CD14-positive monocyte (primary cell): ENCODE data around the gene ENTHD1. TPM values are rescaled to one million over a fixed set of nuclear protein-coding genes. Genes with fewer than 3 reads are reported as not detected.

Experiments
- DNase-seq, 3 donors: peaks; one replicate each; pipeline ENCODE4 v3.0.0-alpha.2; 2011 to 2022
- H2AFZ ChIP-seq: 2 replicates; pipeline ENCODE4 v1.6.0; 2012; ENCODE audit warnings: mild to moderate bottlenecking, low read depth, low read length, inconsistent platforms; ENCODE audit not compliant: insufficient read depth, poor library complexity, severe bottlenecking
- H3K27ac ChIP-seq, 2 donors: 1 replicate in 1 of 2; 2 replicates in 1 of 2; pipeline ENCODE4 v1.5.1; 2012 to 2013; ENCODE audit warnings: low read length in 2 of 2, control low read depth in 1 of 2, inconsistent platforms in 1 of 2, low read depth in 1 of 2, mild to moderate bottlenecking in 1 of 2
- H3K27me3 ChIP-seq, 2 donors: one replicate each; pipeline versions ENCODE4 v1.6.0 to v1.6.1; 2011 to 2013; ENCODE audit warnings: low read length in 2 of 2; ENCODE audit not compliant: control insufficient read depth in 2 of 2, insufficient read depth in 2 of 2
- H3K36me3 ChIP-seq, 2 donors: replicated peaks in 1 of 2; 1 replicate in 1 of 2; 2 replicates in 1 of 2; pipeline versions ENCODE4 v1.5.1 to v1.6.1; 2012 to 2013; ENCODE audit warnings: low read length in 2 of 2, control low read depth in 1 of 2, inconsistent platforms in 1 of 2, mild to moderate bottlenecking in 1 of 2; ENCODE audit not compliant: insufficient read depth in 2 of 2, control insufficient read depth in 1 of 2
- H3K4me1 ChIP-seq, 2 donors: 1 replicate in 1 of 2; 2 replicates in 1 of 2; pipeline versions ENCODE4 v1.5.1 to v1.6.1; 2012 to 2013; ENCODE audit warnings: low read length in 2 of 2, control low read depth in 1 of 2, inconsistent platforms in 1 of 2, mild to moderate bottlenecking in 1 of 2, moderate library complexity in 1 of 2; ENCODE audit not compliant: insufficient read depth in 2 of 2, control insufficient read depth in 1 of 2
- H3K4me2 ChIP-seq: replicated peaks from 2 replicates; pipeline ENCODE3; 2012; ENCODE audit warnings: low read length, moderate library complexity, mild to moderate bottlenecking; ENCODE audit not compliant: poor library complexity, severe bottlenecking; ENCODE audit errors: extremely low read depth
- H3K4me3 ChIP-seq, 3 experiments: fragments of 200-600 bp in 1 of 3; sonication (generic) in 1 of 3; replicated peaks in 1 of 3; 1 replicate in 2 of 3; 2 replicates in 1 of 3; pipeline ENCODE4 v1.5.1; 2011 to 2013; ENCODE audit warnings: low read length in 3 of 3, mild to moderate bottlenecking in 3 of 3, control low read depth in 2 of 3, low read depth in 2 of 3, inconsistent platforms in 1 of 3, moderate library complexity in 1 of 3
- H3K79me2 ChIP-seq: 2 replicates; pipeline ENCODE4 v1.6.0; 2012; ENCODE audit warnings: mild to moderate bottlenecking, control low read depth, inconsistent platforms, low read length, moderate library complexity; ENCODE audit not compliant: insufficient read depth
- H3K9ac ChIP-seq: 2 replicates; pipeline ENCODE4 v1.6.0; 2017; ENCODE audit warnings: low read length, mild to moderate bottlenecking; ENCODE audit not compliant: insufficient read depth, poor library complexity, severe bottlenecking
- H3K9me3 ChIP-seq, 2 donors: replicated peaks in 1 of 2; 1 replicate in 1 of 2; 2 replicates in 1 of 2; pipeline versions ENCODE4 v1.5.1 to v1.6.1; 2012 to 2013; ENCODE audit warnings: low read length in 2 of 2, control low read depth in 1 of 2; ENCODE audit not compliant: control insufficient read depth in 1 of 2, insufficient read depth in 1 of 2
- H4K20me1 ChIP-seq: 2 replicates; pipeline ENCODE4 v1.6.0; 2012; ENCODE audit warnings: mild to moderate bottlenecking, low read length, control low read depth, moderate library complexity; ENCODE audit not compliant: insufficient read depth
- H3K27ac Mint-ChIP-seq, 7 donors: one replicate each; pipeline ENCODE4 v1.8.0; 2020; ENCODE audit warnings: mild to moderate bottlenecking in 7 of 7, mixed read lengths in 7 of 7, moderate library complexity in 6 of 7, inconsistent platforms in 2 of 7
- H3K27me3 Mint-ChIP-seq, 3 donors: one replicate each; pipeline ENCODE4 v1.8.0; 2021 to 2022; ENCODE audit warnings: low read depth in 3 of 3, mild to moderate bottlenecking in 3 of 3, mixed read lengths in 3 of 3, moderate library complexity in 3 of 3, inconsistent platforms in 1 of 3
- H3K36me3 Mint-ChIP-seq, 2 donors: one replicate each; pipeline ENCODE4 v1.8.0; 2020; ENCODE audit warnings: mixed read lengths in 2 of 2, inconsistent platforms in 1 of 2, mild to moderate bottlenecking in 1 of 2
- H3K4me1 Mint-ChIP-seq: one replicate; pipeline ENCODE4 v1.8.0; 2020; ENCODE audit warnings: mild to moderate bottlenecking, mixed read lengths
- H3K4me3 Mint-ChIP-seq, 2 donors: one replicate each; pipeline ENCODE4 v1.8.0; 2020; ENCODE audit warnings: mild to moderate bottlenecking in 2 of 2, mixed read lengths in 2 of 2, moderate library complexity in 1 of 2
- H3K9me3 Mint-ChIP-seq, 7 donors: one replicate each; pipeline ENCODE4 v1.8.0; 2020 to 2022; ENCODE audit warnings: mixed read lengths in 7 of 7, mild to moderate bottlenecking in 6 of 7, moderate library complexity in 6 of 7, inconsistent platforms in 2 of 7
- CTCF ChIP-seq: fragments of 200-600 bp; IDR thresholded peaks from one replicate; pipeline ENCODE4 v1.8.0; 2022; ENCODE audit warnings: antibody characterized with exemption, mild to moderate bottlenecking
- WGBS: methylation state at CpG from one replicate; pipeline ENCODE4 v1.1.5; 2013; ENCODE audit warnings: missing lambda C conversion rate; ENCODE audit not compliant: insufficient coverage; 5-methylcytosine and 5-hydroxymethylcytosine counted together
- intact Hi-C, 2 donors: fragments of 100-400 bp; cut with micrococcal nuclease; formaldehyde crosslinking; loops; one replicate each; pipeline versions ENCODE4 v1.15.0 to v1.15.1; 2023
- polyA plus RNA-seq, 3 donors: library from polyadenylated mRNA; depleted of rRNA in 1 of 3; unstranded in 2 of 3; stranded (reverse) in 1 of 3; fragments of 300-500 nt in 2 of 3; fragments of >200 nt in 1 of 3; fragmentation: Illumina TruSeq in 2 of 3; gene quantifications; 1 replicate in 2 of 3; 2 replicates in 1 of 3; pipeline ENCODE4 v1.2.3, GENCODE V29; 2012 to 2021

The ENTHD1 gene
- polyA plus RNA-seq, 3 donors = not detected

GRCh38 chr22:39723899-39724351 is 169.6 kb downstream of the ENTHD1 start:
- H3K4me2 ChIP-seq = no peak overlapping the region
- intact Hi-C loops = no loop called here
- no peak overlapping the region for H3K9ac ChIP-seq
- Mint-ChIP-seq H3K4me1 (no peaks in the 10 kb centered on the region), H3K27ac (no peak overlapping the region), H3K27me3 (peaks cover 15 to 34% (median 18%) of the 10 kb centered on the region in 3 donors), H3K9me3 (peaks cover 0 to 1% (median 0%) of the 10 kb centered on the region in 7 donors), H3K36me3 (no peaks in the 10 kb centered on the region), H3K4me3 (no peak overlapping the region)
- H2AFZ ChIP-seq = no peak overlapping the region
- H3K27ac ChIP-seq = no peak overlapping the region
- H3K79me2 ChIP-seq = no peaks in the 10 kb centered on the region
- no peak for TF ChIP-seq CTCF
- WGBS = 94% methylated on average over 3 of the region's 3 CpGs
- H3K9me3 ChIP-seq = no peaks in the 10 kb centered on the region
- no peak overlapping the region for H3K4me3 ChIP-seq
- H3K4me1 ChIP-seq = no peaks in the 10 kb centered on the region
- no peaks in the 10 kb centered on the region for H3K27me3 ChIP-seq
- no peaks in the 10 kb centered on the region for H3K36me3 ChIP-seq
- no peaks in the 10 kb centered on the region for H4K20me1 ChIP-seq
- DNase-seq = no peak

- no peaks in the 10 kb centered on the region for H3K36me3 ChIP-seq
- peaks cover 15 to 34% (median 17%) of the 10 kb centered on the region in 3 donors for H3K27me3 Mint-ChIP-seq
- intact Hi-C loops = no loop called here
- H3K4me2 ChIP-seq = no peak overlapping the region
- H3K79me2 ChIP-seq = no peaks in the 10 kb centered on the region
- no peak for DNase-seq
- H3K27ac Mint-ChIP-seq = no peak overlapping the region
- no peaks in the 10 kb centered on the region for H4K20me1 ChIP-seq
- no peak overlapping the region for H3K4me3 Mint-ChIP-seq
- peaks cover 0 to 1% (median 0%) of the 10 kb centered on the region in 7 donors for H3K9me3 Mint-ChIP-seq
- WGBS = 96% methylated on average over 6 of the region's 10 CpGs
- H3K4me1 ChIP-seq = no peaks in the 10 kb centered on the region
- H2AFZ ChIP-seq = no peak overlapping the region
- H3K27me3 ChIP-seq = no peaks in the 10 kb centered on the region
- no peak for TF ChIP-seq CTCF
- no peak overlapping the region for H3K9ac ChIP-seq
- no peak overlapping the region for H3K4me3 ChIP-seq
- H3K36me3 Mint-ChIP-seq = no peaks in the 10 kb centered on the region
- no peaks in the 10 kb centered on the region for H3K4me1 Mint-ChIP-seq
- H3K27ac ChIP-seq = no peak overlapping the region
- no peaks in the 10 kb centered on the region for H3K9me3 ChIP-seq
These were observed 170.1 kb downstream of the ENTHD1 start for GRCh38 chr22:39723463-39723862.
